ENCODE measurements around the gene NPW.
A peak's percentile ranks its signal among the peaks of the same experiment; 100 is the strongest.

Gene NPW

GRCh38 chr16:1984347-1985225, 35.0 kb upstream of the NPW start:
- DNase-seq: no peak

GRCh38 chr16:1985466-1986150, 34.0 kb upstream of the NPW start:
- DNase-seq: no peak

GRCh38 chr16:1987198-1987597, 32.4 kb upstream of the NPW start:
- DNase-seq: no peak

GRCh38 chr16:1989209-1990100, 30.1 kb upstream of the NPW start, which contains the start of gene SYNGR3:
Gene SYNGR3, plus strand, starts transcription at chr16:1989970. Its CDS starts 133 bp downstream, at chr16:1990103.
- no peak for DNase-seq

- DNase-seq: no peak
Measured at GRCh38 chr16:1990101-1990350, 29.6 kb upstream of the NPW start.

GRCh38 chr16:1990351-1991134, 29.0 kb upstream of the NPW start:
- DNase-seq: peak; percentile 68

GRCh38 chr16:1991135-1991551, 28.4 kb upstream of the NPW start:
- DNase-seq: peak; percentile 79

GRCh38 chr16:1991588-1991947, 28.0 kb upstream of the NPW start:
- DNase-seq: no peak

GRCh38 chr16:1991948-1992703, 27.5 kb upstream of the NPW start:
- DNase-seq: peak; percentile 96

- no peak for DNase-seq
Measured at GRCh38 chr16:1992704-1993317, 26.8 kb upstream of the NPW start.

- DNase-seq: no peak
Measured at GRCh38 chr16:1993731-1994131, 25.9 kb upstream of the NPW start.

- DNase-seq: no peak
Measured at GRCh38 chr16:1997494-1998359, 21.9 kb upstream of the NPW start.

- no peak for DNase-seq
Measured at GRCh38 chr16:1998360-1998835, 21.2 kb upstream of the NPW start.

GRCh38 chr16:1998852-1999801, 20.5 kb upstream of the NPW start:
- no peak for DNase-seq

- DNase-seq: no peak
Measured at GRCh38 chr16:1999866-2000514, 19.6 kb upstream of the NPW start.

- no peak for DNase-seq
Measured at GRCh38 chr16:2001035-2001434, 18.6 kb upstream of the NPW start.

GRCh38 chr16:2001456-2002355, 17.9 kb upstream of the NPW start:
- no peak for DNase-seq

All from CD4-positive, alpha-beta T cell treated with Interferon gamma for 1 hour (primary cell).